H1 (cell line): Measurements from ENCODE around the gene MRC2. TPM values are rescaled to one million over a fixed set of nuclear protein-coding genes. Genes with fewer than 3 reads are reported as not detected.

Source experiments
- CTCF ChIA-PET: fragments of 300-600 bp; sonication (Branson Sonifier 250); formaldehyde crosslinking; loops from one replicate; lab custom pipeline; 2021; ENCODE audit not compliant: partially characterized antibody; lab: Charles Lee
- POLR2A ChIA-PET: fragments of 300-600 bp; sonication (Branson Sonifier 250); formaldehyde crosslinking; loops from one replicate; lab custom pipeline; 2021; ENCODE audit warnings: inconsistent platforms; ENCODE audit not compliant: partially characterized antibody; lab: Charles Lee
- DNase-seq, 2 experiments: peaks; one replicate each; pipeline versions ENCODE4 v3.0.0 to v3.0.0-alpha.2; 2010 to 2022; ENCODE audit warnings: low spot score in 2 of 2, low read depth in 1 of 2, mixed read lengths in 1 of 2
- FAIRE-seq: peaks from 2 replicates; lab custom pipeline; 2011; peaks lifted over from hg19 to GRCh38; lab: Jason Lieb, UNC
- H2AFZ ChIP-seq: 2 replicates; pipeline ENCODE4 v1.8.1; 2012; ENCODE audit warnings: low read length, inconsistent platforms
- H2AK5ac ChIP-seq: 2 replicates; pipeline ENCODE4 v1.6.1; 2013; ENCODE audit warnings: low read depth, low read length
- H2BK120ac ChIP-seq: replicated peaks from 2 replicates; pipeline ENCODE3; 2013; ENCODE audit warnings: low read depth, low read length, inconsistent platforms
- H2BK12ac ChIP-seq: 2 replicates; pipeline ENCODE4 v1.6.1; 2013; ENCODE audit warnings: low read depth, low read length
- H2BK15ac ChIP-seq: 2 replicates; pipeline ENCODE4 v1.6.1; 2013; ENCODE audit warnings: low read length
- H2BK20ac ChIP-seq: 2 replicates; pipeline ENCODE4 v1.6.1; 2013; ENCODE audit warnings: low read length
- H2BK5ac ChIP-seq: 2 replicates; pipeline ENCODE4 v1.6.1; 2013; ENCODE audit warnings: low read depth, low read length
- H3K14ac ChIP-seq: 2 replicates; pipeline ENCODE4 v1.6.1; 2013; ENCODE audit warnings: inconsistent platforms; ENCODE audit not compliant: insufficient read length
- H3K18ac ChIP-seq: 2 replicates; pipeline ENCODE4 v1.6.1; 2013; ENCODE audit warnings: low read length; ENCODE audit errors: extremely low read depth
- H3K23ac ChIP-seq: 2 replicates; pipeline ENCODE4 v1.6.1; 2013; ENCODE audit warnings: inconsistent platforms; ENCODE audit not compliant: insufficient read length
- H3K23me2 ChIP-seq: 2 replicates; pipeline ENCODE4 v1.6.1; 2013; ENCODE audit warnings: low read depth, low read length
- H3K27ac ChIP-seq: 2 replicates; pipeline ENCODE4 v1.6.1; 2011; ENCODE audit warnings: low read depth, low read length, inconsistent platforms
- H3K27me3 ChIP-seq, 4 experiments: replicated peaks in 1 of 4; 1 replicate in 1 of 4; 2 replicates in 3 of 4; pipeline versions ENCODE4 v1.6.1 to v1.8.1; 2011 to 2013; ENCODE audit warnings: low read length in 3 of 4, mild to moderate bottlenecking in 3 of 4, inconsistent platforms in 2 of 4, mixed read lengths in 2 of 4, moderate library complexity in 1 of 4; ENCODE audit not compliant: control insufficient read depth in 3 of 4, insufficient read depth in 3 of 4; ENCODE audit errors: extremely low read depth in 1 of 4
- H3K36me3 ChIP-seq, 4 experiments: 2 replicates each; pipeline versions ENCODE4 v1.6.1 to v1.8.1; 2011 to 2013; ENCODE audit warnings: mild to moderate bottlenecking in 4 of 4, low read length in 3 of 4, moderate library complexity in 2 of 4, control low read depth in 1 of 4, inconsistent platforms in 1 of 4; ENCODE audit not compliant: insufficient read depth in 4 of 4, control insufficient read depth in 2 of 4
- H3K4ac ChIP-seq: replicated peaks from 2 replicates; pipeline ENCODE3; 2013; ENCODE audit warnings: low read length, low read depth, mixed read lengths, inconsistent platforms; ENCODE audit not compliant: insufficient read length
- H3K4me1 ChIP-seq, 4 experiments: replicated peaks in 1 of 4; 1 replicate in 1 of 4; 2 replicates in 3 of 4; pipeline versions ENCODE4 v1.6.1 to v1.8.1; 2011 to 2013; ENCODE audit warnings: low read length in 3 of 4, inconsistent platforms in 2 of 4, mixed read lengths in 1 of 4; ENCODE audit not compliant: insufficient read depth in 4 of 4, control insufficient read depth in 3 of 4
- H3K4me2 ChIP-seq, 2 experiments: 2 replicates each; pipeline versions ENCODE4 v1.6.1 to v1.8.1; 2011 to 2013; ENCODE audit warnings: low read depth in 2 of 2, low read length in 2 of 2, control low read depth in 1 of 2, inconsistent platforms in 1 of 2, mild to moderate bottlenecking in 1 of 2; ENCODE audit not compliant: insufficient read depth in 1 of 2
- H3K4me3 ChIP-seq, 4 experiments: fragments of 200-600, 300-600 bp in 1 of 4; sonication (generic), shearing (Covaris generic), sonication (Bioruptor Twin) in 1 of 4; 2 replicates each; pipeline versions ENCODE4 v1.5.1 to v1.8.1; 2011 to 2016; ENCODE audit warnings: low read length in 4 of 4, low read depth in 3 of 4, control low read depth in 2 of 4, inconsistent platforms in 2 of 4, mild to moderate bottlenecking in 2 of 4, mixed read lengths in 1 of 4, moderate library complexity in 1 of 4; ENCODE audit not compliant: insufficient read depth in 2 of 4; ENCODE audit errors: extremely low read depth in 1 of 4
- H3K56ac ChIP-seq: replicated peaks from 2 replicates; pipeline ENCODE3; 2013; ENCODE audit warnings: low read depth, mild to moderate bottlenecking, mixed read lengths, low read length, inconsistent platforms; ENCODE audit not compliant: insufficient read length
- H3K79me1 ChIP-seq: 2 replicates; pipeline ENCODE4 v1.6.1; 2013; ENCODE audit warnings: low read depth, low read length, control low read depth
- H3K79me2 ChIP-seq, 2 experiments: 2 replicates each; pipeline versions ENCODE4 v1.6.1 to v1.8.1; 2012 to 2013; ENCODE audit warnings: low read length in 2 of 2, mild to moderate bottlenecking in 2 of 2, inconsistent platforms in 1 of 2; ENCODE audit not compliant: insufficient read depth in 2 of 2, control insufficient read depth in 1 of 2
- H3K9ac ChIP-seq, 4 experiments: replicated peaks in 1 of 4; 1 replicate in 1 of 4; 2 replicates in 3 of 4; pipeline versions ENCODE4 v1.6.1 to v1.8.1; 2011 to 2013; ENCODE audit warnings: low read depth in 3 of 4, low read length in 3 of 4, control low read depth in 2 of 4, mild to moderate bottlenecking in 2 of 4, moderate library complexity in 2 of 4, inconsistent platforms in 1 of 4; ENCODE audit errors: extremely low read depth in 1 of 4
- H3K9me3 ChIP-seq, 2 experiments: 2 replicates each; pipeline versions ENCODE4 v1.6.1 to v1.8.1; 2012 to 2013; ENCODE audit warnings: mild to moderate bottlenecking in 2 of 2, moderate library complexity in 2 of 2, control low read depth in 1 of 2, inconsistent platforms in 1 of 2, low read depth in 1 of 2, low read length in 1 of 2, mixed read lengths in 1 of 2; ENCODE audit not compliant: insufficient read depth in 2 of 2
- H4K20me1 ChIP-seq, 2 experiments: replicated peaks in 1 of 2; 2 replicates each; pipeline versions ENCODE3 to v1.8.1; 2011 to 2013; ENCODE audit warnings: inconsistent platforms in 2 of 2, low read length in 2 of 2, mild to moderate bottlenecking in 1 of 2; ENCODE audit not compliant: insufficient read depth in 2 of 2, control insufficient read depth in 1 of 2
- H4K5ac ChIP-seq: 2 replicates; pipeline ENCODE4 v1.6.1; 2013; ENCODE audit warnings: low read length, low read depth, mixed read lengths, inconsistent platforms; ENCODE audit not compliant: insufficient read length
- H4K8ac ChIP-seq: 2 replicates; pipeline ENCODE4 v1.8.0; 2013; ENCODE audit warnings: mild to moderate bottlenecking, moderate library complexity, low read length, inconsistent platforms; ENCODE audit not compliant: insufficient read depth; ENCODE audit errors: extremely low read depth
- H4K91ac ChIP-seq: replicated peaks from 2 replicates; pipeline ENCODE3; 2013; ENCODE audit warnings: low read length, mixed read lengths, inconsistent platforms; ENCODE audit not compliant: insufficient read length
- JUN ChIP-seq: IDR thresholded peaks from 2 replicates; pipeline ENCODE4 v1.6.1; 2011; ENCODE audit warnings: low read depth, mild to moderate bottlenecking, improper control_type of control experiment, low read length
- SIN3A ChIP-seq, 2 experiments: IDR thresholded peaks in 1 of 2; conservative IDR thresholded peaks in 1 of 2; 2 replicates each; pipeline ENCODE4 v1.6.1; 2011 to 2012; ENCODE audit warnings: low read length in 2 of 2, improper control_type of control experiment in 1 of 2, low read depth in 1 of 2, mild to moderate bottlenecking in 1 of 2
- SP1 ChIP-seq: IDR thresholded peaks from 2 replicates; pipeline ENCODE4 v1.6.1; 2011; ENCODE audit warnings: low read depth, low read length
- SRF ChIP-seq: IDR thresholded peaks from 2 replicates; pipeline ENCODE4 v1.6.1; 2011; ENCODE audit warnings: mild to moderate bottlenecking, low read depth, low read length, moderate library complexity
- WGBS, 2 experiments: shearing (Covaris generic) in 1 of 2; methylation state at CpG; one replicate each; pipeline versions ENCODE4 v1.1.6 to v1.1.7; 2013 to 2015; ENCODE audit warnings: low lambda C conversion rate in 2 of 2, mixed read lengths in 2 of 2, inconsistent platforms in 1 of 2, low coverage in 1 of 2, missing lambda C conversion rate in 1 of 2; ENCODE audit not compliant: insufficient replicate concordance in 2 of 2, insufficient coverage in 1 of 2, insufficient read length in 1 of 2; ENCODE audit errors: extremely low coverage in 1 of 2, missing lambda C conversion rate in 1 of 2; 5-methylcytosine and 5-hydroxymethylcytosine counted together
- polyA plus RNA-seq, 7 experiments: library from polyadenylated mRNA; depleted of rRNA in 3 of 7; stranded (reverse) in 5 of 7; unstranded in 2 of 7; fragments of >200 nt in 5 of 7; fragments of 200-250 nt in 2 of 7; gene quantifications; 1 replicate in 5 of 7; 2 replicates in 1 of 7; 4 replicates in 1 of 7; pipeline versions ENCODE4 v1.2.1 to v1.2.3, GENCODE V29; 2011 to 2013; ENCODE audit warnings: missing spikeins in 2 of 7, mixed read lengths in 2 of 7
- total RNA-seq: library from RNA; stranded (reverse); fragmentation: NEBNext Ultra II Directional; extraction: Animal tissue kit (Norgen Biotek cat#: 25700); gene quantifications from 2 replicates; pipeline ENCODE4 v1.2.1, GENCODE V29; 2021

The MRC2 gene
- total and polyA plus RNA-seq, 2 of the 8 experiments (the other 6 are each of a cell fraction or from before 2014, with no cell fraction given), result 7.0 to 24.2 TPM

DNA sequence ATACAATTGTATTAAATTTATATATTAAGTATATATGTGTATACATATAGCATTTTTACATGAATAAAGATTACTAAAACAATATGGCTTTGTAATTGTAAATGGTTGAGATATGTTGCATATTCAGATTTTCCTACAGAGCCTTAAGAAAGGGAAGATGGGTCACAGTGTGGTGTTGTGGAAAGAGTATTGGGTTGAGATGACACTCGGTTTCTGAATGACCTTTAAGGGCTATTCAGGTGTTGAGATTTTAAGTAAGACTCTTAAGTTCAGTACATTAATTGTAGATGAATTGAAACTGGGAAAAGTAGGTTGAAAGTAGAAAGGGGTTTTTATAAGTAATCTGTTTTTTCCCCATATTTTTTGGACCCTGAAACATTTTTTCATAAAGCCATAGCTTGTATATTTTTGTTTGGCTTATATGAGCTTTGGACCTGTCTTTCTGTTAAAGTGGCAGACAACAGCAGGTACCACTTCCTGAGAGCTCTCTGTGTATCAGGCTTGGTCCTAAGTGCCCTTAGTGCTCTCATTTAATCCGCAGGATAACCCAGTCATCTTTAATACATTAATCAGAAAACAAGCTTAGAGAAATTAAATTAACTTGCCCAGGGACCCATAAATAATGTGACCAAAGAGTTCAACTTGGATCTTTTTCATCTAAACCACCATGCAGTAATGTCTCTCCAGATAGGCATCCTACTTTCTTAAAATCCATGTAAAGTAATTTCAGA, 48.5 kb upstream of the MRC2 start:
- no peak for DNase-seq
- Histone ChIP-seq H2BK120ac (no peak overlapping the region), H3K79me1 (no peaks in the 10 kb centered on the region), H2AK5ac (no peak overlapping the region), H4K5ac (no peak overlapping the region), H3K79me2 (no peaks in the 10 kb centered on the region), H2BK5ac (no peak overlapping the region), H3K4me2 (no peak overlapping the region), H3K27me3 (no peaks in the 10 kb centered on the region), H3K14ac (no peak overlapping the region), H2BK15ac (no peak overlapping the region), H3K18ac (no peak overlapping the region), H2BK20ac (no peak overlapping the region), H4K91ac (no peak overlapping the region), H3K56ac (no peak overlapping the region), H2AFZ (no peak overlapping the region), H3K4me3 (no peak overlapping the region), H4K8ac (no peak overlapping the region), H3K9me3 (no peaks in the 10 kb centered on the region), H3K23ac (no peak overlapping the region), H3K27ac (no peak overlapping the region), H3K23me2 (no peaks in the 10 kb centered on the region), H3K4ac (no peak overlapping the region), H4K20me1 (no peaks in the 10 kb centered on the region), H3K4me1 (no peaks in the 10 kb centered on the region), H3K9ac (no peak overlapping the region), H3K36me3 (peaks cover 2 to 49% (median 6%) of the 10 kb centered on the region in 4 experiments; a peak in 5 of 8 replicates), H2BK12ac (no peak overlapping the region)
- FAIRE-seq, result no peak
- 100% methylated on average over 2 of the region's 2 CpGs; no CpG with 5 or more reads in 1 of the 2 experiments for WGBS, 2 experiments
- ChIA-PET POLR2A (interaction anchor here (1.0 to 1.1 kb wide), 2 partner anchors 8 to 156 kb away, joined by 3 read pairs; no protein-coding TSS in a partner anchor), CTCF (interaction anchor here (0.8 kb wide), 1 partner anchor 13 kb away, joined by 4 read pairs; no protein-coding TSS in a partner anchor)
- TF ChIP-seq SIN3A (conservative IDR thresholded peaks at IDR 0.05 in 1 of 2, IDR thresholded peaks at IDR 0.05 in 1 of 2; ENCODE audit: low read depth in 1 of 2, low read length in 2 of 2) (no peak), SRF (no peak), JUN (no peak), SP1 (no peak)
